ENCODE data around the gene LRP8. TPM values are rescaled to one million over a fixed set of nuclear protein-coding genes. Genes with fewer than 3 reads are reported as not detected.
A peak's percentile ranks its signal among the peaks of the same experiment; 100 is the strongest.

Gene LRP8
- total and polyA plus RNA-seq, 9 of the 15 experiments (the other 6 are each of a cell fraction or from before 2014, with no cell fraction given): 7.1 to 56.1 (median 31.3) TPM

DNA sequence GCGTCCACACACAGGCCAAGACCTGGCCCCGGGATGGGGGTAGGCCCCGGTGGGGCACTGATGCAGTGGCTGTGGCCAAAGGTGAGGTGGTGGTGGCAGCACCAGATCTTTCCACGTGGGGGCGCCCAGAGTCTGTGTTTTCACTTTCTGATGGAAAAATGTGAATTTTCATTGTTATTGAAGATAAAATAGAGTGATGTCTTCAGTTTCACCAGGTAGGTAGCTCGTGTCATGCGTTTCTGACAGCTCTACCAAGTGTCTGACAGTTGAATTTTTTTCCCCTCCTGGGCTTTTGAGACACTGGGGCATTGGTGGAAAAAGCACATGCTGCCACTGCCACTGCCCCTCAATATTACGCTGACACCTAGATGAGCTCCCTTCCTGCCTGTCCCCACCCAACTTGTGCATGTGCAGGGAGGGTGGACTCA lies 49.6 kb downstream of the LRP8 start (continued):
- TF ChIP-seq RCOR1 (IDR thresholded peaks at IDR 0.05; ENCODE audit: borderline replicate concordance in 1 of 2, low read depth in 2 of 2, low read length in 2 of 2): 0 out of 4 replicates have a peak, but pooled peaks of 1 of the 2 experiments have one; percentile 8
- TF ChIP-seq, protein P1, sequence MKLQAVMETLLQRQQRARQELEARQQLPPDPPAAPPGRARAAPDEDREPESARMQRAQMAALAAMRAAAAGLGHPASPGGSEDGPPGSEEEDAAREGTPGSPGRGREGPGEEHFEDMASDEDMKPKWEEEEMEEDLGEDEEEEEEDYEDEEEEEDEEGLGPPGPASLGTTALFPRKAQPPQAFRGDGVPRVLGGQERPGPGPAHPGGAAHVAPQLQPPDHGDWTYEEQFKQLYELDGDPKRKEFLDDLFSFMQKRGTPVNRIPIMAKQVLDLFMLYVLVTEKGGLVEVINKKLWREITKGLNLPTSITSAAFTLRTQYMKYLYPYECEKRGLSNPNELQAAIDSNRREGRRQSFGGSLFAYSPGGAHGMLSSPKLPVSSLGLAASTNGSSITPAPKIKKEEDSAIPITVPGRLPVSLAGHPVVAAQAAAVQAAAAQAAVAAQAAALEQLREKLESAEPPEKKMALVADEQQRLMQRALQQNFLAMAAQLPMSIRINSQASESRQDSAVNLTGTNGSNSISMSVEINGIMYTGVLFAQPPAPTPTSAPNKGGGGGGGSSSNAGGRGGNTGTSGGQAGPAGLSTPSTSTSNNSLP (IDR thresholded peaks at IDR 0.05; ENCODE audit: borderline replicate concordance, low read depth, low read length): no peak
- TF ChIP-seq CBX1 (IDR thresholded peaks at IDR 0.05; ENCODE audit: low read depth): no peak
- TF ChIP-seq, protein P2, sequence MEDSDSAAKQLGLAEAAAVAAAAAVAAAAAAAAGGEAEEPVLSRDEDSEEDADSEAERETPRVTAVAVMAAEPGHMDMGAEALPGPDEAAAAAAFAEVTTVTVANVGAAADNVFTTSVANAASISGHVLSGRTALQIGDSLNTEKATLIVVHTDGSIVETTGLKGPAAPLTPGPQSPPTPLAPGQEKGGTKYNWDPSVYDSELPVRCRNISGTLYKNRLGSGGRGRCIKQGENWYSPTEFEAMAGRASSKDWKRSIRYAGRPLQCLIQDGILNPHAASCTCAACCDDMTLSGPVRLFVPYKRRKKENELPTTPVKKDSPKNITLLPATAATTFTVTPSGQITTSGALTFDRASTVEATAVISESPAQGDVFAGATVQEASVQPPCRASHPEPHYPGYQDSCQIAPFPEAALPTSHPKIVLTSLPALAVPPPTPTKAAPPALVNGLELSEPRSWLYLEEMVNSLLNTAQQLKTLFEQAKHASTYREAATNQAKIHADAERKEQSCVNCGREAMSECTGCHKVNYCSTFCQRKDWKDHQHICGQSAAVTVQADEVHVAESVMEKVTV (CRISPR knock-in tag; IDR thresholded peaks at IDR 0.05): peak; percentile 90
- no peak for TF ChIP-seq POLR2G (IDR thresholded peaks at IDR 0.05; ENCODE audit: low read depth, low read length)
- TF ChIP-seq RB1 (IDR thresholded peaks at IDR 0.05; ENCODE audit: low read depth): peak; percentile 29; the same call in 1 of the 2 replicates
- 0 out of 2 replicates have a peak, but pooled peaks have one; percentile 31 for TF ChIP-seq MYC (IDR thresholded peaks at IDR 0.05; ENCODE audit: low read depth, low read length)
- TF ChIP-seq MYC (CRISPR knock-in tag; IDR thresholded peaks at IDR 0.05; ENCODE audit: borderline replicate concordance, low read depth): no peak
- no peak for TF ChIP-seq EP400 (IDR thresholded peaks at IDR 0.05)
- peak; percentile 96 to 97 for TF ChIP-seq RAD21 (CRISPR knock-in tag; conservative IDR thresholded peaks at IDR 0.05 in 1 of 2, IDR thresholded peaks at IDR 0.05 in 1 of 2)

All from K562 (cell line).